ENCODE results near the gene PNMA6E.
A peak's percentile ranks its signal among the peaks of the same experiment; 100 is the strongest.
"Not testable (repeated sequence)": the region's sequence is repeated elsewhere in the genome, so short reads cannot be mapped to it uniquely, and the experiment has no call there.

Gene PNMA6E

GRCh38 chrX:153407736-153408135 is 6.6 kb upstream of the PNMA6E start:
- no peak for TF ChIP-seq CTCF (IDR thresholded peaks at IDR 0.05; ENCODE audit: extremely low read depth, missing control alignments)

GRCh38 chrX:153406903-153407302 is 5.8 kb upstream of the PNMA6E start:
- TF ChIP-seq CTCF (IDR thresholded peaks at IDR 0.05; ENCODE audit: extremely low read depth, missing control alignments), result no peak
- no peak for DNase-seq (ENCODE audit: low spot score)

More at GRCh38 chrX:153407736-153408135, 6.6 kb upstream of the PNMA6E start:
- DNase-seq (ENCODE audit: low spot score), result no peak

- TF ChIP-seq CTCF (IDR thresholded peaks at IDR 0.05; ENCODE audit: extremely low read depth, missing control alignments), result no peak
- no peak for DNase-seq (ENCODE audit: low spot score)
Observed at GRCh38 chrX:153406011-153406410, 4.9 kb upstream of the PNMA6E start.

GRCh38 chrX:153405426-153405825 is 4.3 kb upstream of the PNMA6E start:
- TF ChIP-seq CTCF (IDR thresholded peaks at IDR 0.05; ENCODE audit: extremely low read depth, missing control alignments), result no peak

GRCh38 chrX:153404333-153404732 is 3.2 kb upstream of the PNMA6E start:
- DNase-seq (ENCODE audit: low spot score), result not testable (repeated sequence)

More at GRCh38 chrX:153405426-153405825, 4.3 kb upstream of the PNMA6E start:
- no peak for DNase-seq (ENCODE audit: low spot score)

GRCh38 chrX:153400146-153401132 is 711 bp downstream of the PNMA6E start:
- peak; percentile 87 for TF ChIP-seq CTCF (IDR thresholded peaks at IDR 0.05; ENCODE audit: extremely low read depth, missing control alignments)
- DNase-seq (ENCODE audit: low spot score), result peak; percentile 85

GRCh38 chrX:153398275-153398960 is 2.7 kb downstream of the PNMA6E start:
- no peak for TF ChIP-seq CTCF (IDR thresholded peaks at IDR 0.05; ENCODE audit: extremely low read depth, missing control alignments)
- DNase-seq (ENCODE audit: low spot score), result no peak
